Measurements from ENCODE around the gene VWA3B.
A peak's percentile ranks its signal among the peaks of the same experiment; 100 is the strongest.
"Not testable (repeated sequence)": the region's sequence is repeated elsewhere in the genome, so short reads cannot be mapped to it uniquely, and the experiment has no call there.

The VWA3B gene

DNA sequence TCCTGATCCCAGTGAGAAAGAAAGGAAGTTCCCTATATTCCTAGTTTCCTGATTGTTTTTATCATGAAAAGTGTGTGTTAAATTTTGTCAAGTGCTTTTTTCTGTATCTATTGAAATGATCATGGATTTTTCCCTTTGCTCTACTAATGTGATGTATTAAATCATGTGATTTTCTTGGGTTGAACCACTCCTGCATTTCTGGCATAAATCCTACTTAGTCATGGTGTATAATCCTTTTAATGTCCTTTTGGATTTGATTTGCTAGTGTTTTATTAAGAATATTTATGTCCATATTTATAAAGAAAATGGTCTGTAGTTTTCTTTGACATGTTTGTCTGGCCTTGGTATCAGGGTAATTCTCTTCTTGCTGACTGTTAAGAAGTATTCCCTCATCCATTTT lies 171.9 kb downstream of the VWA3B start:
- H2AFZ ChIP-seq (ENCODE audit: low read depth, low read length, severe bottlenecking): no peak overlapping the region
- H3K36me3 ChIP-seq (ENCODE audit: low read length): 0 out of 2 replicates have a peak, but pooled peaks cover 4% of the 10 kb centered on the region
- peaks cover 15% of the 10 kb centered on the region; the same call in 1 of the 2 replicates for H3K9me3 ChIP-seq (ENCODE audit: insufficient read depth, low read length)
- H3K9me2 ChIP-seq (replicated peaks; ENCODE audit: insufficient read depth, low read length): no peaks in the 10 kb centered on the region
- H3K4me2 ChIP-seq (ENCODE audit: low read depth, low read length, poor library complexity, severe bottlenecking): no peak overlapping the region
- no peak overlapping the region for H3K4me3 ChIP-seq (ENCODE audit: insufficient read depth, low read length, poor library complexity, severe bottlenecking)
- no peak for TF ChIP-seq EZH2phosphoT487 (conservative IDR thresholded peaks at IDR 0.05; ENCODE audit: low read length)
- TF ChIP-seq, protein P1, sequence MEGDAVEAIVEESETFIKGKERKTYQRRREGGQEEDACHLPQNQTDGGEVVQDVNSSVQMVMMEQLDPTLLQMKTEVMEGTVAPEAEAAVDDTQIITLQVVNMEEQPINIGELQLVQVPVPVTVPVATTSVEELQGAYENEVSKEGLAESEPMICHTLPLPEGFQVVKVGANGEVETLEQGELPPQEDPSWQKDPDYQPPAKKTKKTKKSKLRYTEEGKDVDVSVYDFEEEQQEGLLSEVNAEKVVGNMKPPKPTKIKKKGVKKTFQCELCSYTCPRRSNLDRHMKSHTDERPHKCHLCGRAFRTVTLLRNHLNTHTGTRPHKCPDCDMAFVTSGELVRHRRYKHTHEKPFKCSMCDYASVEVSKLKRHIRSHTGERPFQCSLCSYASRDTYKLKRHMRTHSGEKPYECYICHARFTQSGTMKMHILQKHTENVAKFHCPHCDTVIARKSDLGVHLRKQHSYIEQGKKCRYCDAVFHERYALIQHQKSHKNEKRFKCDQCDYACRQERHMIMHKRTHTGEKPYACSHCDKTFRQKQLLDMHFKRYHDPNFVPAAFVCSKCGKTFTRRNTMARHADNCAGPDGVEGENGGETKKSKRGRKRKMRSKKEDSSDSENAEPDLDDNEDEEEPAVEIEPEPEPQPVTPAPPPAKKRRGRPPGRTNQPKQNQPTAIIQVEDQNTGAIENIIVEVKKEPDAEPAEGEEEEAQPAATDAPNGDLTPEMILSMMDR (IDR thresholded peaks at IDR 0.05; ENCODE audit: insufficient read depth, low read length, poor library complexity, severe bottlenecking): no peak
- H3K9ac ChIP-seq (ENCODE audit: low read length): no peak overlapping the region
- H4K20me1 ChIP-seq (ENCODE audit: low read depth, low read length): no peaks in the 10 kb centered on the region
- no peaks in the 10 kb centered on the region for H3K79me2 ChIP-seq (ENCODE audit: insufficient read depth, low read length)
- H3K27me3 ChIP-seq (ENCODE audit: low read length): no peaks in the 10 kb centered on the region
- H3F3A ChIP-seq (ENCODE audit: insufficient read depth): no peaks in the 10 kb centered on the region
- no peak overlapping the region for H3K27ac ChIP-seq (ENCODE audit: low read depth, low read length)

DNA sequence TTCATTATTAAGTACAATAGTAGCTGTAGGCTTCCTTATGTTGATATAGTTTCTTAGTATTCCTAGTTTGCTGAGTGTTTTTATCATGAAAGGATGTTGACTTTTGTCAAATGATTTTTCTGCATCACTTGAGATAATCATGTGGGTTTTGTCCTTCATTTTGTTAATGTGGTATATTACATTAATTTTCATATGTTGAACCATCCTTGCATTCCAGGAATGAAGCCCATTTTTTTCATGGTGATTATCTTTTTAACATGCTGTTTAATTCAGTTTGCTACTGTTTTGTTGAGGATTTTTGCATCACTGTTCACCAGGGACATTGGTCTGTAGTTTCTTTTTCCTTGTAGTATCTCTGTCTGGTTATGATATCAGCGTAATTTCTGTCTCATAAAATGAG lies 176.4 kb downstream of the VWA3B start:
- Histone ChIP-seq H3K9ac (ENCODE audit: low read length) (no peak overlapping the region), H2AFZ (ENCODE audit: low read depth, low read length, severe bottlenecking) (no peak overlapping the region), H3K9me3 (ENCODE audit: insufficient read depth, low read length) (peaks cover 22% of the 10 kb centered on the region; the same call in 1 of the 2 replicates), H3K4me3 (ENCODE audit: insufficient read depth, low read length, poor library complexity, severe bottlenecking) (no peak overlapping the region), H3K27ac (ENCODE audit: low read depth, low read length) (no peak overlapping the region), H3K27me3 (ENCODE audit: low read length) (no peaks in the 10 kb centered on the region), H3K36me3 (ENCODE audit: low read length) (0 out of 2 replicates have a peak, but pooled peaks cover 7% of the 10 kb centered on the region), H4K20me1 (ENCODE audit: low read depth, low read length) (no peaks in the 10 kb centered on the region), H3F3A (ENCODE audit: insufficient read depth) (no peaks in the 10 kb centered on the region), H3K79me2 (ENCODE audit: insufficient read depth, low read length) (no peaks in the 10 kb centered on the region), H3K9me2 (replicated peaks; ENCODE audit: insufficient read depth, low read length) (no peaks in the 10 kb centered on the region), H3K4me2 (ENCODE audit: low read depth, low read length, poor library complexity, severe bottlenecking) (no peak overlapping the region)
- TF ChIP-seq, protein P1 (IDR thresholded peaks at IDR 0.05; ENCODE audit: insufficient read depth, low read length, poor library complexity, severe bottlenecking): no peak
- TF ChIP-seq EZH2phosphoT487 (conservative IDR thresholded peaks at IDR 0.05; ENCODE audit: low read length): no peak

DNA sequence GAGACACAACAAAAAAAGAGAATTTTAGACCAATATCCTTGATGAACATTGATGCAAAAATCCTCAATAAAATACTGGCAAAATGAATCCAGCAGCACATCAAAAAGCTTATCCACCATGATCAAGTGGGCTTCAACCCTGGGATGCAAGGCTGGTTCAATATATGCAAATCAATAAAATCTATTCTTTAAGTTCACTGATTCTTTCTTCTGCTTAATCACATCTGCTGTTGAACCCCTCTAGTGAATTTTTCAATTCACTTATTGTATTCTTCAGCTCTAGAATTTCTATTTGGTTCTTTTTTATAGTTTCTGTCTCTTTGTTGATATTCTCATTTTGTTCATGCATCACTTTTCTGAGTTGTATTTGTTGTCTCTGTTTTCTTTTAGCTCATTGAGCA lies 181.3 kb downstream of the VWA3B start:
- not testable (repeated sequence) for H2AFZ ChIP-seq (ENCODE audit: low read depth, low read length, severe bottlenecking); H3K9ac ChIP-seq (ENCODE audit: low read length); H3K4me3 ChIP-seq (ENCODE audit: insufficient read depth, low read length, poor library complexity, severe bottlenecking); H3K27me3 ChIP-seq (ENCODE audit: low read length); H3K27ac ChIP-seq (ENCODE audit: low read depth, low read length); H4K20me1 ChIP-seq (ENCODE audit: low read depth, low read length); H3K36me3 ChIP-seq (ENCODE audit: low read length); H3K9me2 ChIP-seq (replicated peaks; ENCODE audit: insufficient read depth, low read length); H3F3A ChIP-seq (ENCODE audit: insufficient read depth); H3K79me2 ChIP-seq (ENCODE audit: insufficient read depth, low read length); H3K4me2 ChIP-seq (ENCODE audit: low read depth, low read length, poor library complexity, severe bottlenecking)
- peaks cover 14% of the 10 kb centered on the region; the same call in 1 of the 2 replicates for H3K9me3 ChIP-seq (ENCODE audit: insufficient read depth, low read length)

DNA sequence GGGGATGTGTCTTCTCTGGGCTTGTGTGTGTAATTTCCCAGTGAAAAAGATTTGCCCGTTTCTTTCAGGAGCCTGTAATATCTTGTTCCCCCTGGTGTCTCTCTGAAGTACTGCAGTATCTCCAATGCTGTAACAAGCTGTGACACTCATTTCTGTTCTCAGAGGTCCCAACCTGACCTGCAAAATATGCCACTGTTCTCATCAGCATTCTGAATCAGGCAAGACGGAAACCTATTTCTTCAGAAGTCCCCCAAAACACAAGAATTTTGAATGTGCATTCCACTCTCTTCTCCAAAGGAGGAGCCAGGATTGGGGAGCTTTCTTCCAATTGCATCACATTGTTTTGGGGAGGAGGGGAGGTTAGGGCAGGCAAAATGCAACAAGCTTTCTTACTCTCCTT lies 182.3 kb downstream of the VWA3B start:
- no peaks in the 10 kb centered on the region for H3K36me3 ChIP-seq (ENCODE audit: low read length)
- H2AFZ ChIP-seq (ENCODE audit: low read depth, low read length, severe bottlenecking): no peak overlapping the region
- H3K79me2 ChIP-seq (ENCODE audit: insufficient read depth, low read length): no peaks in the 10 kb centered on the region

More for the DNA sequence above, 182.3 kb downstream of the VWA3B start:
- Histone ChIP-seq H4K20me1 (ENCODE audit: low read depth, low read length) (no peaks in the 10 kb centered on the region), H3K27me3 (ENCODE audit: low read length) (no peaks in the 10 kb centered on the region), H3F3A (ENCODE audit: insufficient read depth) (no peaks in the 10 kb centered on the region), H3K9me3 (ENCODE audit: insufficient read depth, low read length) (0 out of 2 replicates have a peak, but pooled peaks cover 3% of the 10 kb centered on the region), H3K27ac (ENCODE audit: low read depth, low read length) (no peak overlapping the region), H3K4me2 (ENCODE audit: low read depth, low read length, poor library complexity, severe bottlenecking) (no peak overlapping the region), H3K9me2 (replicated peaks; ENCODE audit: insufficient read depth, low read length) (no peaks in the 10 kb centered on the region), H3K4me3 (ENCODE audit: insufficient read depth, low read length, poor library complexity, severe bottlenecking) (no peak overlapping the region), H3K9ac (ENCODE audit: low read length) (no peak overlapping the region)
- TF ChIP-seq, protein P1 (IDR thresholded peaks at IDR 0.05; ENCODE audit: insufficient read depth, low read length, poor library complexity, severe bottlenecking): peak; percentile 47
- no peak for TF ChIP-seq EZH2phosphoT487 (conservative IDR thresholded peaks at IDR 0.05; ENCODE audit: low read length)
